ENCODE data around the gene MLXIP.

DNA sequence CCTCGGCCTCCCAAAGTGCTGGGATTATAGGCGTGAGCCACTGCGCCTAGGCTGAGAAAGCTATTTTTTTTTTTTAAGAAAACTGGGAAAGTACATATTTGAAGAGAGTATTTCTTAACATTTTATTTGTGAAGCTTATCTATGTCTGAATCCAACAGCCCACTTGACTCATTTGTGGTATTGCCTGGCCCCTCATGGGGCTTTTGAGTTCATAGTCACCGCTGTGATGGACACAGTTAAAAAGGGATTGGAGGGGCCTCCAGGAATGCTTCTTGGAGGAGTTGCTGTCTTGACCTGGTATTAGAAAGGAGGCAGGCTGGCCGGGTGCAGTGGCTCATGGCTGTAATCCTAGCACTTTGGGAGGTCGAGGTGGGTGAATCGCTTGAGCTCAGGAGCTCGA is 30.4 kb upstream of the MLXIP start:
- TF ChIP-seq, protein P1, sequence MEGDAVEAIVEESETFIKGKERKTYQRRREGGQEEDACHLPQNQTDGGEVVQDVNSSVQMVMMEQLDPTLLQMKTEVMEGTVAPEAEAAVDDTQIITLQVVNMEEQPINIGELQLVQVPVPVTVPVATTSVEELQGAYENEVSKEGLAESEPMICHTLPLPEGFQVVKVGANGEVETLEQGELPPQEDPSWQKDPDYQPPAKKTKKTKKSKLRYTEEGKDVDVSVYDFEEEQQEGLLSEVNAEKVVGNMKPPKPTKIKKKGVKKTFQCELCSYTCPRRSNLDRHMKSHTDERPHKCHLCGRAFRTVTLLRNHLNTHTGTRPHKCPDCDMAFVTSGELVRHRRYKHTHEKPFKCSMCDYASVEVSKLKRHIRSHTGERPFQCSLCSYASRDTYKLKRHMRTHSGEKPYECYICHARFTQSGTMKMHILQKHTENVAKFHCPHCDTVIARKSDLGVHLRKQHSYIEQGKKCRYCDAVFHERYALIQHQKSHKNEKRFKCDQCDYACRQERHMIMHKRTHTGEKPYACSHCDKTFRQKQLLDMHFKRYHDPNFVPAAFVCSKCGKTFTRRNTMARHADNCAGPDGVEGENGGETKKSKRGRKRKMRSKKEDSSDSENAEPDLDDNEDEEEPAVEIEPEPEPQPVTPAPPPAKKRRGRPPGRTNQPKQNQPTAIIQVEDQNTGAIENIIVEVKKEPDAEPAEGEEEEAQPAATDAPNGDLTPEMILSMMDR (IDR thresholded peaks at IDR 0.05), result no peak
- no peak for TF ChIP-seq POLR2A (IDR thresholded peaks at IDR 0.05)

Measured in transverse colon (tissue), 3 donors.